M059J (cell line): ENCODE results near the gene CDK4. TPM values are rescaled to one million over a fixed set of nuclear protein-coding genes. Genes with fewer than 3 reads are reported as not detected.

ENCODE experiments used
- DNase-seq: peaks from one replicate; pipeline ENCODE4 v3.0.0-alpha.2; 2012; ENCODE audit warnings: low read depth
- total RNA-seq: library from RNA; depleted of rRNA; stranded (reverse); fragments of >200 nt; shearing (Covaris generic); gene quantifications from 2 replicates; pipeline ENCODE4 v1.2.3, GENCODE V29; 2014

CDK4 gene
- total RNA-seq, 1 experiment from 2014 or later, result 179 TPM

GRCh38 chr12:57771873-57772428 is 19.8 kb upstream of the CDK4 start, which contains the start of gene METTL1:
Gene METTL1, minus strand, starts transcription at chr12:57772105. Its CDS starts 22 bp downstream, at chr12:57772083.
- DNase-seq, result peak; percentile 96

DNA sequence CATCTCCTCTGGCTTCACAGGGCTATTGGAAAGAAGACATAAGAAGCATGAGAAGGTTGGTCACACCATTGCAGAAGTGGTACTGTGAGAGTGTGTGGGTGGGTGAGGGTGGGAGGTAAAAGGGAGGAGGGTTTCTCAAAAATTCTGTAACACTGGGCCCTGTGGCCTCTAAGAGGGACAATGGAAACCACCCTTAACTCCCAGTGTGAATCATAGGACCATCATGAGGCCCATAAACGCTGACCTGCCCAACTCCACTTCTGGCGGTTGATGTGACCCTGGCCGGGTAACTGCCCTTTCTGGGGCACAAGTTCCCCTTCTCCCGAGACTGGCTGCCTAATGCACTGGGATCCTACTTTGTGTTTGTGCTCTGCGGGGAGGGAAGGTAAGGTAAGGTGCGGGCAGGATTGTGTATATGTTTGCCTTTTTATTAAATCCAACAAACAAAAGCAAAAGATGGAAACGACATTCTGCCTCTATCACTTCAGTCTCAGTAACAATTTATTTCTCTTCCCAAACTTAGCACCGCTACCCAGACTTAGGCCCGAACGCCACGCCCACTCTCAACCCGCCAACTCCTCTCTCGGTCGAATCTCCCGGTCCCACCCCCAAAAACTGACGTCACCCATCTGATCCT is 19.2 kb upstream of the CDK4 start:
- DNase-seq, result peak; percentile 90

DNA sequence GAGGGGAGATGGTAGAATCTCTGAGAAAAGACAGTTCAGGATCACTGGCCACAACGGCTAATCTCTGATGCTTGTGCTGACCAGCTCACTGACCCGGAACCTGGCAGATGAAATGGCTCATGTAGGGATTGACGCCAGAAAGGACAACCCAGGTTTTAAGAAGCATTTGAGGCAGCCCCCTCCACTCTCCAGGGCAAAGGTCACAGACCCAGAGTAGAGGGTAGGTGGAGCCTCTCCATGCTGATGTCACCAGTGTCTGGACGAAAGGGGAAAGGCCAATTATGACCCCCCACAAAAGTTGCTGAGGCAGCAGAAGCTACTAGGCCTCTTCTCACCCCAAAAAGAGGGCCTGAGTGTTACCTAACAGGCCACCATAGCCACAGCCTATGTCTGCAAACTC is 18.6 kb upstream of the CDK4 start:
- DNase-seq, result no peak

GRCh38 chr12:57769594-57769993 is 17.5 kb upstream of the CDK4 start:
- no peak for DNase-seq

DNA sequence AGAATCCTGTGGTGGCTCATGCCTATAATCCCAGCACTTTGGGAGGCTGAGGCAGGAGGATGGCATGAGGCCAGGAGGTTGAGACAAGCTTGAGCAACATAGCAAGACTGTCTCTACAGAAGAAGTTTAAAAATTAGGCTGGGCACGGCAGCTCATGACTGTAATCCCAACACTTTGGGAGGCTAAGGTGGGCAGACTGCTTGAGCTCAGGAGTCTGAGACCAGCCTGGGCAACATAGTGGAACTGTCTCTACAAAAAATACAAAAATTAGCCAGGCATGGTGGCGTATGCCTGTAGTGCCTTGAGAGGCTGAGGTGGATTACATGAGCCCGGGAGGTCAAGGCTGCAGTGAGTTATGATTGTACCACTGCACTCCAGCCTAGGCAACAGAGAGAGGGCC is 15.8 kb upstream of the CDK4 start:
- DNase-seq, result no peak

GRCh38 chr12:57767305-57767698 is 15.2 kb upstream of the CDK4 start:
- DNase-seq, result no peak

DNA sequence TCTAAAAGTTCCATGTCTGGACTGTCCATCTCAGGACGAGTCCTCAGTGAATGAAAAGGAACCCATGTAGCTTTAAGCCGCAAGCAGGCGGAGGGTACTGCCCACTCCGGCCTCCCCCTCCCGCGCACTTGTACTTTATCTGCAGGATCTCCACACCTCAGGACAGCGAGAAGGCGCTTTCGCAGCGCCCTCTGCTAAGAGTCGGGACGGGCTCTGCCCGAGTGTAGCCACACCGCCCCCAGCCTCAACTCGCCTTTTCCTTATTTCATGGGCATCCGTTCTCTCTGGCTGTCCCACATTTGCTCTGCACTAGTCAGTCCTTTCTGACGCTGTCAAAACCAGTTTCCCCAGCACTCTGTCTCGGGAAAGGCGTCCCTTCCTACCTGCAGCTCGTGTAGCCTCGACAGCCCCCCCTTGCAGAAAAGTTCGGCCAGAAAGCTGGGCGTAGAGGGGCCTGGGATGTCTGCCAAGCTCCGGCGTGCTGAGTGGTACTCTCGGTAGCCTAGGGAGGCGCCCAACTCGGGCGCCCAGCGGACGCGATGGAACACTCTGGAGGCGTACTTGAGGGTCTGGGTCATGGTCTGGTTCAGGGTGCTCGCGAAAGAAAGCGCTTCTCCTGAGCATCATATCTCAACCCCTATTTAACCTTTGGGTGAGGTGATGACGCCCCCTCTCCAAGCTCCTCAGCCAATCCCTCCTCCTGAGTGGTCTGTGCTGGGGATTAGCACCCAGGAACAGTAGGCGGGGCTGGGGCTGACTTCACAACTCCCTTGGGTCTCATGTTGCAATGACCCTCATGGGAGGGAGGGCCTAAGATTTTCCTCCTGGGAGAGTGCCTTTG is 14.6 kb upstream of the CDK4 start, which contains the start of gene CYP27B1:
TSS of gene CYP27B1 (minus strand) at position 615 of the 841 bp plus-strand sequence. CDS start at position 578, 37 bp downstream.
- DNase-seq, result peak; percentile 56

- DNase-seq, result no peak
Measured at GRCh38 chr12:57765698-57766463, 13.8 kb upstream of the CDK4 start.

DNA sequence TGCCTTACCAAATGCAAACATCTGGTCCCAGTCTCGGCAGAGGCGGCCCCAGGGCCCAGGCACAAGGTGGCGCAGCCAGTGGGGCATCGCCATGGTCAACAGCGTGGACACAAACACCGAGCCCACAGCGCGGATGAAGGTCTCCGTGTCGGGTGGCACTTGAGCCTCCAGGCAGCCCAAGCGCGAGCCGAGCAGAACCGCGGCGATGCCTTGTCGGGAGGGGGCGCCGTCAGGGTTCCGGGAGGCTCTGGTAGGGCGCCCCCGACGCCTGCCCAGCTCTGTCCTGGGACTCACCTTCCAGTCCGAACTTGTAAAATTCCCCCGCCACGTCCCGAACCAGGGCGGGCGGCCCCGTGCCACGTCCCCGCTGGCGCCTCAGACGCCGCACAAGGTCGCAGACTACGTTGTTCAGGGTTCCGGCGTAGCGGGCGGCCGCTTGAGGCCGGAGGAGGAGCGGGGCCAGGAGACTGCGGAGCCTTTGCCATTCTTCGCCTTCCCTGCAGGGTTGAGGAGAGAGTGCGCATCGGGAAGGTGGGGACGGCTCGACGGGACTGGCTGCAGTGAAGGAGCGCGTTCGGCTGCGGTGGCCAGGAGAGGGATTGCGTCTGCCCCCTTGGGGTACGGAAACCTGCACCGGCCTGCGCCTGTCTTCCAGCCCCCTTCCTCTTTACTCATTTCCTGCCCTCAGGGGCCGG is 13.0 kb upstream of the CDK4 start:
- DNase-seq, result peak; percentile 67

DNA sequence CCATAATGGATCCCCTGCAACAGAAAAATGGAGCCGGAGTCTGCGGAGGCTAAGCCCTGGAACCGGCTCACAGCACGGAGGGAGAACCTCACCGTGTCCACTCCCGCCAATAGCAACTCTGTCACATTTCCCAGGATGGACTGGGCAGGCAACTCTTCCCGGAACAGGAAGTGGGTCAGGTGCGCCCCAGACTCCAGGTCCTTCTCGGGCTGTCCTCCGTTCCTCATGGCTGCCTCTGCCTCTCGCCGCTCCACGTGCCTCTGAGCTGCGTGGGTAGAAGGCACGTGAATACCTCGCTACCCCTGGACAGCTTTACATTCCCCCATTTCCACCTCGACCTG is 12.5 kb upstream of the CDK4 start:
- DNase-seq, result no peak

DNA sequence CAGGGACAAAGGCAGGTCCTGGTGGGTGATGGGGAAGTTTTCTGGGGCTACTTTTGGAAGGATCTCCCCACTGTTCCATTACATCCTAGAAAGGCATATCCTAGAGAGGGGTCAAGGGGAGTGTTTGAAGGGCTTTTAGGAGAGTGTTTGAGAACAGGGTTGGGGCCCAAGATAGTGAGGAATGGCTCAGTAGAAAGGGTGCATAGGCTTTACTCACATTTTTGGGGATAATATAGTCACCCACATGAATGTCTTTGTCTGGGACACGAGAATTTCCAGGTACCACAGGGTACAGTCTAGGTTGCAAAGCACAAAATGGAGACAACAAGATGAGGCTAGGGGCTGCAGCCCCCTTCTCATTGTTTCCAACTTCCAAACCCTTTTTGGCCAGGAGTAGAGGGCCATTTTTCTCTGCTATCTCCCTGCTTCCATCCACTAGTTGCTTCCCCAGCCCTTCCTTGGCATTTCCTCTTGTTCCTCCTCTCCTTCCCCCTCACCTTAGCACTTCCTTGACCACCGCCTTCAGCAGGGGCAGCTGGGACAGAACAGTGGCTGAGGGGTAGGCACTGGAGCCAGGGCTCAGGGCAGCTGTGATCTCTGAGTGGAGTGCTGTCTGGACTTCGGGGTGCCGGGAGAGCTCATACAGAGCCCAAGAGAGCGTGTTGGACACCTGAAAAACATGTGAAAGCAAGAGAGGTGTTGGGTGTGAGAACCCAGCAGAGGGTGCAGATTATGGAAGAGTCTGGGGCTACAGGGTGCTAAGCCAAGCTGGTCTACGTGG is 12.0 kb upstream of the CDK4 start:
- no peak for DNase-seq

GRCh38 chr12:57762463-57762862 is 10.4 kb upstream of the CDK4 start:
- no peak for DNase-seq

- DNase-seq, result no peak
Measured at GRCh38 chr12:57761391-57761998, 9.4 kb upstream of the CDK4 start.

GRCh38 chr12:57760347-57760982 is 8.4 kb upstream of the CDK4 start:
- DNase-seq, result no peak

GRCh38 chr12:57759360-57759980 is 7.4 kb upstream of the CDK4 start:
- peak; percentile 48 for DNase-seq

DNA sequence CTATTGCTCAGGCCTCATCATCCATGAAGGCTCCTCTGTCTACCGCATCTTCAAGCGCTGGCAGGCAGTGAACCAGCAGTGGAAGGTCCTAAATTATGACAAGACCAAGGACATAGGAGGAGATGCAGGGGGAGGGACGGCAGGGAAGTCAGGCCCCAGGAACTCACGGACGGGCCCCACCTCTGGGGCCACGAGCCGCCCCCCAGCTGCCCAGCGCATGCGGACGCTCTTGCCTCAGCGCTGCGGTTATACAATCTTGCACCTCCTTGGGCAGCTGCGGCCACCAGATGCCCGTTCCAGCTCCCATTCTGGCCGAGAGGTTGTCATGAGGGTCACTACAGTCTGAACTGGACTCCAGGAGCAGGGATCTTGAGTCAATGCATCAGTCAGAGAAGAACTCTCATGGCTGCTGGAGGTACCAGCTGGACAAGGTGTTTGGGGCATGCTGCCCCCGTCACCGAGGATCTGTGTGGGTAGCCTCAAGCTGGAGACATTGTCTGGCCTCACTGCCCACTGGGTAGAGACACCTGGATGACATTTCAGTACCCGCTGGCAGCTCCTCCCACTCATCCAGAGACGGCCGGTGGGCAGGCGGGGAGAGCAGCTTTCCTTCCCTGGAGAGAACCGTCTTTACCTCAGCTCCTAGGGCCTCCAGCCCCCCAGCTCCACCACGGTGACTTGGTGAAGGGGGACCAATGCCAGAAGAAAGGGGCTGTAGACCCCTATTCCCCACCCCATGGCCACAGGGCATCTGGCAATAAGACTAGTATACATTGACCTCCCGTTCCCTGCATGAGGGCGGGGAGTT is 6.6 kb upstream of the CDK4 start:
- DNase-seq, result no peak

GRCh38 chr12:57757771-57758170 is 5.7 kb upstream of the CDK4 start:
- DNase-seq, result no peak
